ENCODE measurements around the gene R3HCC1L.

GRCh38 chr10:98139431-98139830, 5.0 kb downstream of the R3HCC1L start:
- TF ChIP-seq CTCF (IDR thresholded peaks at IDR 0.05) (no peak), POLR2A (IDR thresholded peaks at IDR 0.05) (no peak), POLR2AphosphoS5 (IDR thresholded peaks at IDR 0.05) (no peak), EP300 (IDR thresholded peaks at IDR 0.05) (no peak)
